H9 (cell line): ENCODE results near the gene PRKAG2. TPM values are rescaled to one million over a fixed set of nuclear protein-coding genes. Genes with fewer than 3 reads are reported as not detected.

ENCODE experiments used
- DNase-seq: peaks from one replicate; pipeline ENCODE4 v3.0.0-alpha.2; 2017
- H2AFZ ChIP-seq: one replicate; pipeline ENCODE4 v1.6.1; 2013; ENCODE audit warnings: mild to moderate bottlenecking, low read length, control low read depth, moderate library complexity
- H2AK5ac ChIP-seq: 2 replicates; pipeline ENCODE4 v1.6.1; 2013; ENCODE audit warnings: low read length, control low read depth, mixed read lengths; ENCODE audit not compliant: insufficient read length
- H2BK120ac ChIP-seq: one replicate; pipeline ENCODE4 v1.6.1; 2013; ENCODE audit warnings: low read depth, mild to moderate bottlenecking, low read length, control low read depth, inconsistent platforms; ENCODE audit not compliant: poor library complexity, severe bottlenecking
- H2BK12ac ChIP-seq: 2 replicates; pipeline ENCODE4 v1.6.1; 2013; ENCODE audit warnings: low read length, control low read depth, mixed read lengths, low read depth; ENCODE audit not compliant: insufficient read length
- H2BK15ac ChIP-seq: 2 replicates; pipeline ENCODE4 v1.6.1; 2013; ENCODE audit warnings: low read depth, low read length, control low read depth
- H2BK20ac ChIP-seq: one replicate; pipeline ENCODE4 v1.6.1; 2013; ENCODE audit warnings: low read depth, mild to moderate bottlenecking, low read length, control low read depth, inconsistent platforms; ENCODE audit not compliant: poor library complexity, severe bottlenecking
- H2BK5ac ChIP-seq: 2 replicates; pipeline ENCODE4 v1.6.1; 2013; ENCODE audit warnings: low read length, control low read depth, mixed read lengths; ENCODE audit not compliant: insufficient read length
- H3K14ac ChIP-seq: 2 replicates; pipeline ENCODE4 v1.6.1; 2013; ENCODE audit warnings: low read length, control low read depth; ENCODE audit not compliant: insufficient read depth
- H3K18ac ChIP-seq: 2 replicates; pipeline ENCODE4 v1.6.1; 2013; ENCODE audit warnings: low read depth, mild to moderate bottlenecking, mixed read lengths, low read length, control low read depth; ENCODE audit not compliant: insufficient read length
- H3K23ac ChIP-seq: 2 replicates; pipeline ENCODE4 v1.6.1; 2013; ENCODE audit warnings: low read length, control low read depth, mixed read lengths, low read depth; ENCODE audit not compliant: insufficient read length
- H3K23me2 ChIP-seq: 2 replicates; pipeline ENCODE4 v1.6.1; 2013; ENCODE audit warnings: low read depth, mild to moderate bottlenecking, mixed read lengths, low read length, control low read depth; ENCODE audit not compliant: insufficient read length, poor library complexity, severe bottlenecking
- H3K27ac ChIP-seq: 2 replicates; pipeline ENCODE4 v1.5.1; 2013; ENCODE audit warnings: low read length, control low read depth, mixed read lengths, low read depth; ENCODE audit not compliant: insufficient read length
- H3K27me3 ChIP-seq: 2 replicates; pipeline ENCODE4 v1.6.1; 2013; ENCODE audit warnings: low read length, control low read depth, inconsistent platforms; ENCODE audit not compliant: insufficient read depth
- H3K4ac ChIP-seq: 2 replicates; pipeline ENCODE4 v1.6.1; 2013; ENCODE audit warnings: low read depth, mild to moderate bottlenecking, control low read depth, inconsistent platforms, low read length, moderate library complexity
- H3K4me1 ChIP-seq: 2 replicates; pipeline ENCODE4 v1.6.1; 2013; ENCODE audit warnings: low read length, control low read depth, inconsistent platforms; ENCODE audit not compliant: insufficient read depth
- H3K4me2 ChIP-seq: 2 replicates; pipeline ENCODE4 v1.6.1; 2013; ENCODE audit warnings: low read length, control low read depth, mixed read lengths; ENCODE audit not compliant: insufficient read length, insufficient read depth
- H3K56ac ChIP-seq: 2 replicates; pipeline ENCODE4 v1.6.1; 2013; ENCODE audit warnings: low read depth, mild to moderate bottlenecking, mixed read lengths, low read length, control low read depth; ENCODE audit not compliant: insufficient read length
- H3K79me1 ChIP-seq: 2 replicates; pipeline ENCODE4 v1.6.1; 2013; ENCODE audit warnings: low read depth, mild to moderate bottlenecking, moderate library complexity, low read length, control low read depth, inconsistent platforms; ENCODE audit not compliant: insufficient read depth, poor library complexity, severe bottlenecking
- H3K79me2 ChIP-seq: 2 replicates; pipeline ENCODE4 v1.6.1; 2013; ENCODE audit warnings: low read length, control low read depth, inconsistent platforms; ENCODE audit not compliant: insufficient read depth
- H3K9ac ChIP-seq: 2 replicates; pipeline ENCODE4 v1.6.1; 2013; ENCODE audit warnings: low read length, control low read depth, mixed read lengths; ENCODE audit not compliant: insufficient read length; ENCODE audit errors: extremely low read depth
- H3K9me3 ChIP-seq: one replicate; pipeline ENCODE4 v1.6.1; 2013; ENCODE audit warnings: low read depth, low read length, inconsistent platforms; ENCODE audit not compliant: control insufficient read depth
- H3T11ph ChIP-seq: one replicate; pipeline ENCODE4 v1.6.1; 2013; ENCODE audit warnings: mild to moderate bottlenecking, low read length, control low read depth, inconsistent platforms
- H4K20me1 ChIP-seq: one replicate; pipeline ENCODE4 v1.6.1; 2013; ENCODE audit not compliant: control insufficient read depth, insufficient read length, insufficient read depth
- H4K5ac ChIP-seq: 2 replicates; pipeline ENCODE4 v1.6.1; 2013; ENCODE audit warnings: low read depth, mild to moderate bottlenecking, mixed read lengths, low read length, control low read depth; ENCODE audit not compliant: insufficient read length
- H4K8ac ChIP-seq: replicated peaks from 2 replicates; pipeline ENCODE4 v1.6.1; 2013; ENCODE audit warnings: low read length, control low read depth, mixed read lengths, low read depth; ENCODE audit not compliant: insufficient read length
- H4K91ac ChIP-seq: 2 replicates; pipeline ENCODE4 v1.6.1; 2013; ENCODE audit warnings: low read depth, mild to moderate bottlenecking, moderate library complexity, mixed read lengths, low read length, control low read depth; ENCODE audit not compliant: insufficient read length
- H3K27ac Mint-ChIP-seq, 3 experiments: 2 replicates in 2 of 3; 3 replicates in 1 of 3; pipeline ENCODE4 v1.8.0; 2020 to 2021; ENCODE audit warnings: mixed read lengths in 3 of 3, mild to moderate bottlenecking in 1 of 3, moderate library complexity in 1 of 3
- H3K27me3 Mint-ChIP-seq: 2 replicates; pipeline ENCODE4 v1.8.0; 2021; ENCODE audit warnings: low read depth, mild to moderate bottlenecking, moderate library complexity, mixed read lengths
- H3K36me3 Mint-ChIP-seq, 3 experiments: 2 replicates in 2 of 3; 3 replicates in 1 of 3; pipeline ENCODE4 v1.8.0; 2020 to 2021; ENCODE audit warnings: low read depth in 3 of 3, mixed read lengths in 3 of 3; ENCODE audit not compliant: insufficient read depth in 1 of 3
- H3K4me1 Mint-ChIP-seq, 2 experiments: 2 replicates each; pipeline ENCODE4 v1.8.0; 2020; ENCODE audit warnings: mixed read lengths in 2 of 2
- H3K4me3 Mint-ChIP-seq, 2 experiments: 2 replicates in 1 of 2; 3 replicates in 1 of 2; pipeline ENCODE4 v1.8.0; 2020 to 2021; ENCODE audit warnings: mild to moderate bottlenecking in 2 of 2, mixed read lengths in 2 of 2, moderate library complexity in 1 of 2
- H3K9me3 Mint-ChIP-seq, 2 experiments: 2 replicates in 1 of 2; 3 replicates in 1 of 2; pipeline ENCODE4 v1.8.0; 2020; ENCODE audit warnings: mild to moderate bottlenecking in 2 of 2, mixed read lengths in 2 of 2, moderate library complexity in 1 of 2
- CTCF ChIP-seq: fragments of 200-600 bp; sonication (generic); conservative IDR thresholded peaks from 3 replicates; pipeline ENCODE4 v1.8.0; 2021; ENCODE audit warnings: antibody characterized with exemption, mild to moderate bottlenecking
- WGBS: extraction: QIAGEN DNeasy Blood & Tissue Kit; methylation state at CpG from one replicate; pipeline ENCODE4 v1.1.7; 2013; ENCODE audit warnings: missing lambda C conversion rate, low lambda C conversion rate, mixed read lengths; ENCODE audit not compliant: insufficient read length; ENCODE audit errors: extremely low coverage; 5-methylcytosine and 5-hydroxymethylcytosine counted together
- total RNA-seq: library from RNA; stranded (reverse); gene quantifications from 2 replicates; pipeline ENCODE4 v1.2.1, GENCODE V29; 2021

The PRKAG2 gene
- total RNA-seq, 1 experiment from 2014 or later, result 11.8 TPM

- Histone ChIP-seq H3K18ac (no peak overlapping the region), H2BK120ac (no peak overlapping the region), H3K4ac (no peak overlapping the region), H4K91ac (no peak overlapping the region), H4K5ac (no peak overlapping the region), H3K79me2 (peaks cover 51% of the 10 kb centered on the region), H2BK15ac (no peak overlapping the region), H4K20me1 (peaks cover 3% of the 10 kb centered on the region), H2AK5ac (no peak overlapping the region), H3K9ac (peak overlapping the region; percentile 74), H3K27me3 (no peaks in the 10 kb centered on the region), H2AFZ (no peak overlapping the region), H3K4me2 (peak overlapping the region; percentile 89), H3K4me1 (no peaks in the 10 kb centered on the region), H3K23ac (no peak overlapping the region), H4K8ac (no peak overlapping the region), H3K27ac (no peak overlapping the region), H3K9me3 (no peaks in the 10 kb centered on the region), H3K79me1 (peaks cover 2% of the 10 kb centered on the region), H3T11ph (no peak overlapping the region), H2BK20ac (no peak overlapping the region), H3K23me2 (peaks cover 14% of the 10 kb centered on the region), H2BK5ac (no peak overlapping the region), H2BK12ac (no peak overlapping the region), H3K14ac (peak overlapping the region; percentile 6; the same call in 1 of the 2 replicates), H3K56ac (no peak overlapping the region)
- no CpG with 5 or more reads among the region's 36 CpGs for WGBS
- Mint-ChIP-seq H3K36me3 (peaks cover 2 to 7% (median 4%) of the 10 kb centered on the region in 3 experiments; a peak in 3 of 7 replicates), H3K4me3 (peak overlapping the region; percentile 95 to 99), H3K27me3 (no peaks in the 10 kb centered on the region; the same call in 1 of the 2 replicates), H3K9me3 (peaks cover 0 to 4% of the 10 kb centered on the region in 2 experiments; a peak in 3 of 5 replicates), H3K4me1 (peaks cover 41 to 43% of the 10 kb centered on the region in 2 experiments), H3K27ac (peak overlapping the region; percentile 70 to 96 (median 90))
- DNase-seq, result no peak
- TF ChIP-seq CTCF, result no peak
Measured at GRCh38 chr7:151518105-151518946, 358.6 kb downstream of the PRKAG2 start.
